HG02885 (cell line): ENCODE measurements around the gene SNTG2.

Experiments
- ATAC-seq: cut with Tn5 transposase; IDR thresholded peaks from one replicate; pipeline ENCODE4 v1.9.1; 2021; ENCODE audit warnings: mild to moderate bottlenecking; ENCODE audit not compliant: unreplicated experiment, poor library complexity

The SNTG2 gene

GRCh38 chr2:949384-950079 lies 1.1 kb upstream of the SNTG2 start:
- ATAC-seq: no peak

DNA sequence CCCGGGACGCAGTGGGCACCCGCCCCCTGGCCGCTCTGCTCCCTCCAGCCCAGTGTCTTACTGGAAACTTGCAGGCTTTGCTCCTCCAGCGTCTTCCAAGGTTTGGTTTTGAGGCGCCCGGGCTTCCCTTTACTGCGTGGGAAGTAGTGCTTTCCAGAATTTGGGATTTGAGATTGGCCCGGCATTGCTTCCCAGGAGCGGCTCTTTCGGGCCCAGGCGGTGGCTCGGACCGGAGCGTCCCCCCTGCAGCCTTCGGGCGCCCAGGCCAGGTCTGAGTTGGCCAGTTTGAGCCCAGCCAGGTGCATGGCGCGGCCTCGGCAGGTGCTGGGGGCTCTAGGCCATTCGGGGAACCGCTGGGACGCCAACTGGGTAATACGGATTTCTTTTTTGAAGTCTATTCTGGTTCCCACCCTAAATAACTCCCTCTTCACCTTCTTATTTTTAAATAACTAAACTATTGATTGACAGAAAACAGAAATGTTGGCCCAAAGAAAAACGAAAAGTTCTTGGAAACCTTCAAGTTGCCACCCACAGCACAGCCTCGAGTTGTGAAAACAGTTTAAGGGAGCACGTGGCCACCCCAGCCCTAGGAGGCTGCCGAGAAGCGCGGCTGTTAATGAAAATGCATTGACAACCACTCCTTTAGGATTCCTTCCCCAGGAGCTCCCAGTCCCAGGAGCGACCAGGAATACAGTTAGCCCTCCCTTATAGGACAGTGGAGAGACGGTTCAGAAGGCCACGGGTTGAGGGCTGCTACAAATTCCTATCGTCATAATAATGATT lies 766 bp downstream of the SNTG2 start:
- ATAC-seq: no peak

DNA sequence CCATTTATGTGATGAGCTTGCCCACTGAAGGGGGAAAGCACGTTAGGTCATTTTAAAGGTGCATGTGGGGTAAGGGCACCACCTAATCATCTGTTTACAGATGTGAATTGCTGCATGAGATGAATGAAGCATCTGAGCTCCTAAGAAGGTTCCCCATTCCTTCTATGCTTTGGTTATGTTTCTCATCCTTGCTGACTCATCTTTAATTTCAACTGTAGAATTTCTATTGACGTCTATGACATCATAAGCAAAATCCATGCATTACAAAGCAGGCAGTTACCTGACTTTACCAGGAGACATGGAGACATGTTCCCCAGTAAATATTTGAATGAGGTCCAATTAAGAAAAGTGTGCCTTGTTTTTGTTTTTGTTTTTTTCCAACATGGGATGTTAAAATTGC lies 2.8 kb downstream of the SNTG2 start:
- no peak for ATAC-seq

DNA sequence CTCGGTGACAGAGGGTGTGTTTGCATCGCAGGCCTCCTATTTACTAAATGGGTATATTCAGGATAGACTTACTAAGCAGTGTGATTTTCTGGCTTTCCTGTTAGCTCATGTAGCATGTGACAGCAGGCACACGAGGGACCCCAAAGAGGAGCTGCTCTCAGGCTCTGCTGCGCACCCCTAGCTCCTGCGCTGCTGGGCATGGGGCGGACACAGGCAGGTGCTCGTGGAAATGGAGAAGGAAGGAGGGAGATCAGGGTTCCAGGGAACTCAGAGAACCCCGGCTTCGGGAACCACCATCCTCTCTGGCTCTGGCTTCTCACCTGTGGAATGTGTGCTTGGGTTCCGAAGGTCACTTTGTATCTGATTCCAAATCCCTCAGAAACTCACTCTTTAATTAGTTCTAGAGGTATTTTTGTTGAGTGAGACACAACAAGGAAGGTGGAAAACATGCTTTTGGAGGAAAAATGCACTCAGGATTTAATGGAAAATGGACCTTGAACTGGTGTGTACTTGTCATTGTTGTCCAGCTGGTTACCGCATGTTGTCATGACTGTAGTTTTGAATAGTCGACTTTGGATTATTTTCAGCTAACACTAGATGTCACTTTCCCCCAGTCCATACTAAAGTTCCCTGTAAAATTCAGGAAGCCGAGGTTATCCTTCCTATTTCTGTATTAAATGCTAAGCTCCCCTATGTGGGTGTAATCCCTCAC lies 3.5 kb downstream of the SNTG2 start:
- ATAC-seq: no peak

DNA sequence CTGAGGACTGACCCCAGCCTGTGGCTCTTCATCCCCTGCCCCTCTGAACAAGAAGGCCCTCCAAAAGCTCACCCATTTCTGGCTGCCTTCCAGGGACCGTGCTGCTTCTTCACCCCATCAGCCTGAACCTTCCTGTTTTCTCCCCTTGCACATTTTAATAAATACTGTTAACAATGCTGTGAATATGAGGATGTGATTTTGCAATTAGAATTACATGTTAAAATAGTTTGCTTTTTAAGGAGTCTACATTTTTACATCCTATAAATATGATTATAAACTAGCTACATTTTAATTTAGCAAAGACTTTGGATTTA lies 4.0 kb downstream of the SNTG2 start:
- no peak for ATAC-seq

DNA sequence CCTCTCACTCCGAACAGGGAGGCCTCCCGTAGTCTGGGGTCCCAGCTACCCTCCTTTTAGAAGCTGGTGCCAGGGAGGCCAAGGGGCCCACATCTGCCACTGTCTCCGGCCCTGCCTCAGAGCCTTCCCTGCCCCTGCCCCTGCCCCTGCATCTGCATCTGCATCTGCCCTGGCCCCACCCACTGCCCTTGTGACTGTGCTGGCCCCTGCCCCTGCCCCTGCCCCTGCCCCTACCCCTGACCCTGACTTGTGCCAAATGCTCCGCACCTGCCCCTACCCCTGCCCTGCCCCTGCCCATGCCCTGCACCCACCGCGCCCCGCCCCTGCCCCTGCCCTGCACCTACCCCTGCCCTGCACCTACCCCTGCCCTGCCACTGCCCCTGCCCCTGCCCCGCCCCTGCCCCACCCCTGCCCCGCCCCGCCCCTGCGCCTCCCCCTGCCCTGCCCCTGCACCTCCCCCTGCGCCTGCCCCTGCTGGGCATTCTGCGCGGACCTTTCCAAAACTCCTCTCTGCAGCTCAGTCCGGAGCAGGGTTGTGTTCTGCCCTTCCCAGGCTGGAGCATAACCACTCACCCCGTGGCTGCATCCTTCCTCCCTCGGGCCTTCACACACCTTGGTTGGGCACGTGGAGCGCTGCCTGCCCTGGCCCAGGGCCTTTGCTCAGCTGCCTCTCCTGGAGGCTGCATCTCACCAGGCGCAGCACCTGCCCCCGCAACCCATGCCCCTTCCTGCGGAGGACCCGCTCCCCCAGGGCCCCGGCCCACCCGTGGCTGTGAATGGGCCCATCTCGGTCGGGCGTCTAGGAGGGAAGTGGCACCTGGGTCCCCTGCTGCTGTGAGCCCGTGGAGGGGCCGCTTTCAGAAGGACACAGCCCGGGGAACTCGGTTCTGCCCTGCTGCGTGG lies 5.4 kb downstream of the SNTG2 start:
- ATAC-seq: no peak

DNA sequence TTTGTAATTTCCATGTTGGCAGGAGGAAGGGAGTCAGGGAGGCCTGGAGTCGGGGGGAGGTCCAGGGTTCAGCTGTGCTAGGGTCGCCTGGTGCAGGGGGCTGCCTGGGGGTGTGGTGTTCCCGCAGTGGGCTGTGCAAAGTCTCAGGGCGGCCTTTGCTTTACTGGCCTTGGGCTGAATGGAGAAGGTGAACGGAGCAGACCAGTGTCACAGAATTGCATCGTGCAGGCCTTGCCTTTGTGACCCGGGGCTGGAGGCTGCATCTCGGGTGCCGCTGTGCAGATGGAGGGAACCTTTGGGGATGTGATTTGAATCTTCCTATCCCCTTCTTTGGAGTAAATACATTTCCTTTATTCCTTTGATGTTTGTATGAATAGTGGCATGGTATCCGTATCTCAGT lies 8.8 kb downstream of the SNTG2 start:
- ATAC-seq: no peak

DNA sequence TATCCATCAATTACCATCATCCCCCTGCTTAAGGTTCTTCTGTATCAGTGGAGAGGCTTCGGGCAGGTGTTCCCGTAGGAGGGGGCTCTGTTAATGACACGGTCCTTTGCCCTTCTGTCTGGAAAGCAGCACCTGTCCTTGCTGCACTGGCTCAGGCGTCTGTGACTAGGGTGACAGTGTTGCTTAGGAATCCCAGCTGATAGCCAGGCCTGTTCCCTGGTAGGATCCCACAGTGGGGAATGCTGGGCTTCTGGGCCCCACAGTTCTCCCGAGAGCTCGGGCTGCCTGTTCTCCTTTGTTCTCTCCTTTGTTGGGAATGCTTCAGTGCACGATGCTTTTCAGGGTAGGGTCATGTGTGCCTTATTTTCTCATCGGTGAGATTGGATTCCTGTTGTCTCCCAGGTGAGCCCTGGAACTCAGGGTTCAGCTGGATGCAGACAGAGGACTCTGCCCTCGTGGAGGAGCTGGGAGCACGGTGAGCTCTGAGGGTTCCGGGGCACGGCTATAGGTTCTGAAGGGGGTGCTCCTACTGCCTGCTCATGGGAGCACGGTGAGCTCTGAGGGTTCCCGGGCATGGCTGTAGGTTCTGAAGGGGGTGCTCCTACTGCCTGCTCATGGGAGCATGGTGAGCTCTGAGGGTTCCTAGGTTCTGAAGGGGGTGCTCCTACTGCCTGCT lies 9.6 kb downstream of the SNTG2 start:
- no peak for ATAC-seq

- ATAC-seq: no peak
Measured at GRCh38 chr2:961786-962185, 11.1 kb downstream of the SNTG2 start.

GRCh38 chr2:963876-964275 lies 13.2 kb downstream of the SNTG2 start:
- ATAC-seq: no peak

- ATAC-seq: no peak
Measured at GRCh38 chr2:964562-964961, 13.9 kb downstream of the SNTG2 start.

DNA sequence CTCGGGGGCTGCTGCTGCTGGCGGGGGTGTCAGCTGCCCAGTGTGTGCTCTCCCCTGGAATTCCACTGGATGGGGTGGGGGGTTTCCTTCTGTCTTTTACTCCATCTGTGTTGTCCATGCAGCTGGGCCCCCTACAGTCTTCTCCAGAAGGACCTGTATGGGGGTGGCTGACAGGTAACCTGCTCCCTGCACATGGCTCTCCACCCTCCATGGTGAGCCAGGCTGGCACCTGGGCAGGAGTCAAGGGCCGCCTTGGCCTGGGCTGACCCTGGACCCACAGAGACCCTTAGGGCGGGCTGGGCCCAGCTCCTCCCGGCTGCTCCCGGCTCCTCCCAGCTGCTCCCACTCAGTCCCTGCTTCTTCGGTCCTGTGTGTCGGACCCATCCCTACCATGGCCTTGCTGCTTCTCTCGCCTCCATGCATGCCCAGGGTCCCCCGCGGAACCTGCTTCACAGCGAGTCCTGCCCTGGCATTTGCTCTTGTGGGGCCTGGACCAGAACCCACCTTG lies 15.0 kb downstream of the SNTG2 start:
- no peak for ATAC-seq

DNA sequence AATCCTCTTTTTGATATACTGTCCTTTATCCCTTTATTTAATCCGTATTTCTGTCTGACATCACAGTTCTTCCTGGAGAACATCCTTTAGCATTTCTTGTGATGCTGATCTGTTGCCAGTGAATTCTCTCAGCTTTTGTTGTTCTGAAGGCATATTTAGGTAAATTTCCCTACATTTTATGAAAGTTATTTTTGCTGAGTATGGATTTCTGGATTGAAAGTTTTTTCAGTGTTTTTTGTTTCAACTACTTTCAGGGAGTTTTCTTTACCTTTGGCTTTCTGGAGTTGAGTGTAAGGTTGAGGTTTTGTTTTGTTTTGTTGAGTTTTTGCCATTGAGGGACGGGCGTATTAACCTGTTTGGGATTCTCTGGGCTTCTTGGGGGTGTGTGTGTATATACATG lies 22.5 kb downstream of the SNTG2 start:
- ATAC-seq: no peak

GRCh38 chr2:974054-974453 lies 23.4 kb downstream of the SNTG2 start:
- peak; percentile 81 for ATAC-seq

DNA sequence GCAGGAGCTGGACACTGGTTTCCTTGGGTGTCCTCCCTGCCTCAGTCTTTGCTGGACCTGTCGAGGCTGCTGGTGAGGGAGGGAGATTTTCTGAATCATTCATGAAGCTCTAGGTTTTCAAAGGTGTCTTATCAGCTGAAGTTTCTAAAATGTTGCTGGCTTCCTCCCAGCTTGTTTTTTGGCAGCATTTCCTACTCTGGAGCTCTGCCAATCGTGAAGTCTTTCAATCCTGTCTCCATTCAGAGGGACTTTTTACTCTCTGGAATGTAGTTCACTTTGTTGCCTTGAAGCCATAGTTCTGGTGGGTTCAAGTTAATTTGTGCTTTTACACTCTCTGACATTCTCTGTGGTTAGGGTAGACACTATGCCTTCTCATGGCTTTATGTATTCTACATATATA lies 23.9 kb downstream of the SNTG2 start:
- peak; percentile 16 for ATAC-seq

GRCh38 chr2:975095-975494 lies 24.4 kb downstream of the SNTG2 start:
- no peak for ATAC-seq

DNA sequence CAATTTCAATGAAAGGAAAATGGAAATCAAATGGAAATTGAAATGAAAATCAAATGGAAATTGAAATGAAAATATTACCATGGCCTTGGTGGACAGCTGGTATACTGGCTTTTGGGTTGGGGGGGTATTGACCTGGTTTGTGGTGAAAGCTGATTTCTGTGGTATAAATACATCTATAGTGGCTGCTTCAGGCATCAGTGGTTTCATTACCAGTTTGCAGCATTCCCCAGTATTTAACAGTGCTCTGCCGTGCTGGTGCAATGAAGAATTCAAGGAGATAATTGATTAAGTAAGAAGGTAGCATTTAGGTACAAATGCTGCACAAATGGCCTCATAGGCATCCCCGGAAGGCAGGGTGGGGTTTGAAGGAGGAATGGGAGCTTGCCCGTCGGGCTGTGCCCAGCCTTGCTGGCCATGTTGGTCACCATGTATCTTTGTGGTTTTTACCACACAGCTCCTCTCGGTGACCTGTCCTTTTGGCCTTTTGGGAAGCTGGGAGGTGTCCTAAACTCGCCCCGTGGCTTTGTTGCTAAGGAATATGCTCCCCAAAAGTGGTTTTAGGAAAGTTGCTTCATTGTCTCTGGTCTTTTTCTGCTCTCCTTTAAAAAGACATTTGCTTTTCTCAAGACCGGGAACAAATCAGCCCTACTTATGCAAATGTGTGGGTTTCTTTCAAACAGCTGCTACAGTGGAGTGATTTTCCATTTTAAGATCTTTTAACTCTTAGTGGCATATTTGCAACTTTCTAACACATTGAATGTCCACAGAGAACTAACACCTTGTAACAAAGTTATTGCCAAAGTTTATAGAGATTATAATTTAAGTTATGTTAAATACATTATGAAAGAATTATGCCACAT lies 28.6 kb downstream of the SNTG2 start:
- peak; percentile 75 for ATAC-seq

DNA sequence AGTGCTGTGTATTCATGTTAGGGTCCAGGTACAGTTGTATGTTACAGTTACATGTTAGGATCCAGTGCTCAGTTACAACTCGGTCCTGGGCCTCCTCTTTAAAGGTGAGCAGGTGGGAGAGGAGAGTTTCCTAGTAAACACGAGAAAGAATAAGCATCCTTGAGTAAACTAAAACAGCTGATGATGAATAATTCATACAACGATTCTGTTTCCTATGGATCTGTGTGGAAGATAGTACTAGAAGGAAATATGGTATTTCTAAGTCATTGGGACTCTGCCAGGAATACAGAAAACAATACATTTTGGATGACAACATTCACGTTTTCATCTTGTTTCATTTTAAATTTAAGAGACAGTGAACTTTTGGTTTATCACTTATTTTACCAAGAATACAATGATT lies 29.5 kb downstream of the SNTG2 start:
- no peak for ATAC-seq

- no peak for ATAC-seq
Measured at GRCh38 chr2:981258-981657, 30.6 kb downstream of the SNTG2 start.
